Testis (tissue), 5 donors: ENCODE results near the gene TMEM169. TPM values are rescaled to one million over a fixed set of nuclear protein-coding genes. Genes with fewer than 3 reads are reported as not detected.

Source experiments
- DNase-seq: peaks from one replicate; pipeline ENCODE4 v3.0.0-alpha.2; 2019
- H3K27ac ChIP-seq, 2 donors: fragments of 200-600 bp; sonication (generic); one replicate each; pipeline ENCODE4 v1.5.1; 2019
- H3K27me3 ChIP-seq: fragments of 200-600 bp; sonication (generic); one replicate; pipeline ENCODE4 v1.5.1; 2019
- H3K36me3 ChIP-seq: fragments of 200-600 bp; sonication (generic); one replicate; pipeline ENCODE4 v1.5.1; 2017; ENCODE audit warnings: low read depth; ENCODE audit errors: missing control alignments
- H3K4me1 ChIP-seq: fragments of 200-600 bp; sonication (generic); one replicate; pipeline ENCODE4 v1.5.1; 2019
- H3K4me3 ChIP-seq, 2 donors: fragments of 200-600 bp; sonication (generic); one replicate each; pipeline ENCODE4 v1.5.1; 2017 to 2019
- H3K9me3 ChIP-seq: fragments of 200-600 bp; sonication (generic); one replicate; pipeline ENCODE4 v1.5.1; 2017
- CTCF ChIP-seq, 3 experiments: fragments of 450-650 bp in 2 of 3; fragments of 200-600 bp in 1 of 3; sonication (generic) in 1 of 3; IDR thresholded peaks; one replicate each; pipeline ENCODE4 v1.5.1; 2016 to 2019; ENCODE audit warnings: antibody characterized with exemption in 3 of 3, mild to moderate bottlenecking in 2 of 3, moderate library complexity in 1 of 3
- POLR2A ChIP-seq: fragments of 450-650 bp; IDR thresholded peaks from one replicate; pipeline ENCODE4 v1.6.1; 2017; ENCODE audit warnings: antibody characterized with exemption, mild to moderate bottlenecking, moderate library complexity
- WGBS, 2 donors: methylation state at CpG; one replicate each; pipeline ENCODE4 v1.1.5; 2018; 5-methylcytosine and 5-hydroxymethylcytosine counted together
- intact Hi-C: fragments of 100-400 bp; cut with DNase I; formaldehyde crosslinking; loops from one replicate; pipeline ENCODE4 v1.15.1; 2023; ENCODE audit warnings: low total_unique reads
- long read RNA-seq, 2 donors: transcript quantifications; one replicate each; lab custom pipeline, GENCODE V29; 2026
- polyA plus RNA-seq: library from polyadenylated mRNA; stranded (reverse); fragments of 350-450 nt; fragmentation: Illumina TruSeq; extraction: RNeasy Lipid Tissue Mini Kit (QIAGEN cat#74804); gene quantifications from one replicate; pipeline ENCODE4 v1.2.3, GENCODE V29; 2014; ENCODE audit warnings: low read depth, low replicate concordance; ENCODE audit not compliant: insufficient read depth
- total RNA-seq, 2 donors: library from RNA; depleted of rRNA; stranded (reverse); fragments of >200 nt; gene quantifications; one replicate each; pipeline ENCODE4 v1.2.3, GENCODE V29; 2016

TMEM169 gene
- total RNA-seq: under 1 TPM; 0.31 to 0.37 TPM
- 1.0 TPM for polyA plus RNA-seq
- long read RNA-seq, donor 1, partial matches to known transcripts: 0 of 1 reads
- long read RNA-seq, donor 1, other reads (novel, unspliced or antisense): 0 of 1 reads
- long read RNA-seq, donor 2, partial matches to known transcripts: 0 of 1 reads
- long read RNA-seq, donor 2, other reads (novel, unspliced or antisense): 0 of 1 reads

- peak; percentile 86 for DNase-seq
- no peaks in the 10 kb centered on the region for H3K4me1 ChIP-seq
- H3K27me3 ChIP-seq: no peaks in the 10 kb centered on the region
- intact Hi-C loops: no loop called here
- TF ChIP-seq CTCF (IDR thresholded peaks at IDR 0.05): no peak
- no peak for TF ChIP-seq POLR2A
- H3K27ac ChIP-seq: no peak within 1 kb of the TSS
- H3K4me3 ChIP-seq: peak within 1 kb of the TSS; percentile 62 to 72
- H3K9me3 ChIP-seq: no peaks in the 10 kb centered on the region
- no peaks in the 10 kb centered on the region for H3K36me3 ChIP-seq
- 0% methylated on average over 24 to 40 of the region's 44 CpGs for WGBS, 2 donors
These were observed at the start of gene TMEM169, which contains the start of gene PECR for GRCh38 chr2:216081487-216082116. TSS of gene TMEM169 (plus strand) at chr2:216081919. CDS start at chr2:216095964, 14,045 bp downstream. TSS of gene PECR (minus strand) at chr2:216081809. CDS start at chr2:216081741, 68 bp downstream.

GRCh38 chr2:216031960-216032689 lies 49.6 kb upstream of the TMEM169 start:
- no peak for TF ChIP-seq POLR2A
- TF ChIP-seq CTCF (IDR thresholded peaks at IDR 0.05): no peak
- intact Hi-C loops: no loop called here
- Histone ChIP-seq H3K9me3 (no peaks in the 10 kb centered on the region), H3K36me3 (no peaks in the 10 kb centered on the region), H3K27me3 (no peaks in the 10 kb centered on the region), H3K4me1 (no peaks in the 10 kb centered on the region), H3K4me3 (no peak overlapping the region), H3K27ac (no peak overlapping the region)
- 94 to 100% methylated on average over 1 of the region's 1 CpG for WGBS, 2 donors
- DNase-seq: no peak

- intact Hi-C loops: no loop called here
- no peak overlapping the region for H3K4me3 ChIP-seq
- H3K36me3 ChIP-seq: no peaks in the 10 kb centered on the region
- H3K4me1 ChIP-seq: no peaks in the 10 kb centered on the region
- no peak for TF ChIP-seq CTCF (IDR thresholded peaks at IDR 0.05)
- no peak for TF ChIP-seq POLR2A
- no peaks in the 10 kb centered on the region for H3K9me3 ChIP-seq
- DNase-seq: no peak
- no peak overlapping the region for H3K27ac ChIP-seq
- H3K27me3 ChIP-seq: no peaks in the 10 kb centered on the region
- WGBS, 2 donors: 95 to 97% methylated on average over 3 of the region's 3 CpGs
These were observed 48.3 kb upstream of the TMEM169 start for GRCh38 chr2:216033403-216033802.

GRCh38 chr2:216034065-216034464 lies 47.7 kb upstream of the TMEM169 start:
- no peak overlapping the region for H3K27ac ChIP-seq
- no peaks in the 10 kb centered on the region for H3K36me3 ChIP-seq
- no peaks in the 10 kb centered on the region for H3K27me3 ChIP-seq
- intact Hi-C loops: no loop called here
- no peaks in the 10 kb centered on the region for H3K4me1 ChIP-seq
- peak; percentile 88 for DNase-seq
- no peak for TF ChIP-seq POLR2A
- peak; percentile 60 to 91 (median 83) for TF ChIP-seq CTCF (IDR thresholded peaks at IDR 0.05)
- H3K4me3 ChIP-seq: no peak overlapping the region
- no peaks in the 10 kb centered on the region for H3K9me3 ChIP-seq
- 71 to 74% methylated on average over 1 of the region's 1 CpG for WGBS, 2 donors
